Cardiac muscle cell (in vitro differentiated cells and primary cell): ENCODE data around the gene STARD8. TPM values are rescaled to one million over a fixed set of nuclear protein-coding genes. Genes with fewer than 3 reads are reported as not detected.
A peak's percentile ranks its signal among the peaks of the same experiment; 100 is the strongest.

Experiments
- DNase-seq, 2 donors: peaks; one replicate each; pipeline versions ENCODE4 v3.0.0 to v3.0.0-alpha.2; 2010 to 2017; ENCODE audit warnings: low read depth in 1 of 2, low spot score in 1 of 2
- H3K27ac ChIP-seq: fragments of 200-600 bp; sonication (generic); 2 replicates; pipeline ENCODE4 v1.5.1; 2016
- H3K27me3 ChIP-seq: fragments of 200-600 bp; sonication (generic); 2 replicates; pipeline ENCODE4 v1.6.0; 2016; ENCODE audit warnings: control low read depth
- H3K36me3 ChIP-seq: fragments of 200-600 bp; sonication (generic); 2 replicates; pipeline ENCODE4 v1.5.1; 2016; ENCODE audit warnings: control low read depth
- H3K4me1 ChIP-seq: fragments of 200-600 bp; sonication (generic); 2 replicates; pipeline ENCODE4 v1.8.1; 2017; ENCODE audit warnings: low read depth, mild to moderate bottlenecking, mixed run types
- H3K4me3 ChIP-seq: fragments of 200-600 bp; sonication (generic); 2 replicates; pipeline ENCODE4 v1.5.1; 2016; ENCODE audit warnings: mild to moderate bottlenecking
- H3K9me3 ChIP-seq: fragments of 200-600 bp; sonication (generic); 2 replicates; pipeline ENCODE4 v1.5.1; 2017; ENCODE audit warnings: low read depth, mild to moderate bottlenecking, control low read depth
- CTCF ChIP-seq: IDR thresholded peaks from 2 replicates; pipeline ENCODE4 v1.5.1; 2012; ENCODE audit warnings: low read depth, mild to moderate bottlenecking, low read length
- polyA plus RNA-seq: library from polyadenylated mRNA; unstranded; fragments of >200 nt; fragmentation: Nextera tagmentation; extraction: Ambion mirVana; gene quantifications from 2 replicates; pipeline ENCODE4 v1.2.1, GENCODE V29; 2016
- total RNA-seq: library from RNA; depleted of rRNA; stranded (reverse); fragments of >200 nt; gene quantifications from 2 replicates; pipeline ENCODE4 v1.2.3, GENCODE V29; 2016

Gene STARD8
- total and polyA plus RNA-seq, 2 experiments from 2014 or later: 0.60 to 1.9 TPM

GRCh38 chrX:68640661-68641060 is 6.8 kb upstream of the STARD8 start:
- Histone ChIP-seq H3K36me3 (no peaks in the 10 kb centered on the region), H3K27ac (no peak overlapping the region), H3K9me3 (no peaks in the 10 kb centered on the region), H3K4me1 (no peaks in the 10 kb centered on the region), H3K4me3 (no peak overlapping the region), H3K27me3 (no peaks in the 10 kb centered on the region)
- no peak for TF ChIP-seq CTCF
- no peak for DNase-seq

- Histone ChIP-seq H3K4me1 (no peaks in the 10 kb centered on the region), H3K4me3 (no peak overlapping the region), H3K27ac (no peak overlapping the region), H3K9me3 (no peaks in the 10 kb centered on the region), H3K36me3 (no peaks in the 10 kb centered on the region), H3K27me3 (no peaks in the 10 kb centered on the region)
- DNase-seq: no peak
- no peak for TF ChIP-seq CTCF
Observed at GRCh38 chrX:68644861-68645260, 2.6 kb upstream of the STARD8 start.

GRCh38 chrX:68646421-68646820 is 1.0 kb upstream of the STARD8 start:
- H3K36me3 ChIP-seq: no peaks in the 10 kb centered on the region
- no peak overlapping the region for H3K4me3 ChIP-seq
- H3K27me3 ChIP-seq: no peaks in the 10 kb centered on the region
- no peaks in the 10 kb centered on the region for H3K9me3 ChIP-seq
- H3K4me1 ChIP-seq: no peaks in the 10 kb centered on the region
- H3K27ac ChIP-seq: no peak overlapping the region
- no peak for DNase-seq
- no peak for TF ChIP-seq CTCF

GRCh38 chrX:68648960-68649359 is 1.5 kb downstream of the STARD8 start:
- TF ChIP-seq CTCF: no peak
- H3K27ac ChIP-seq: no peak overlapping the region
- no peaks in the 10 kb centered on the region for H3K27me3 ChIP-seq
- peak in 1 of 2 donors; percentile 39 for DNase-seq
- no peaks in the 10 kb centered on the region for H3K4me1 ChIP-seq
- H3K9me3 ChIP-seq: no peaks in the 10 kb centered on the region
- H3K36me3 ChIP-seq: no peaks in the 10 kb centered on the region
- no peak overlapping the region for H3K4me3 ChIP-seq

- Histone ChIP-seq H3K4me3 (no peak overlapping the region), H3K27me3 (no peaks in the 10 kb centered on the region), H3K4me1 (no peaks in the 10 kb centered on the region), H3K9me3 (no peaks in the 10 kb centered on the region), H3K36me3 (no peaks in the 10 kb centered on the region), H3K27ac (no peak overlapping the region)
- no peak for DNase-seq
- TF ChIP-seq CTCF: no peak
Observed at GRCh38 chrX:68650491-68650890, 3.0 kb downstream of the STARD8 start.

GRCh38 chrX:68651110-68651509 is 3.6 kb downstream of the STARD8 start:
- Histone ChIP-seq H3K4me3 (no peak overlapping the region), H3K36me3 (no peaks in the 10 kb centered on the region), H3K27me3 (no peaks in the 10 kb centered on the region), H3K27ac (no peak overlapping the region), H3K4me1 (no peaks in the 10 kb centered on the region), H3K9me3 (no peaks in the 10 kb centered on the region)
- TF ChIP-seq CTCF: no peak
- no peak for DNase-seq
